HG03521 (cell line): ENCODE results near the gene RRP9.
A peak's percentile ranks its signal among the peaks of the same experiment; 100 is the strongest.

ENCODE experiments used
- ATAC-seq: cut with Tn5 transposase; IDR thresholded peaks from one replicate; pipeline ENCODE4 v1.9.1; 2021; ENCODE audit warnings: mild to moderate bottlenecking, moderate library complexity; ENCODE audit not compliant: unreplicated experiment

RRP9 gene

DNA sequence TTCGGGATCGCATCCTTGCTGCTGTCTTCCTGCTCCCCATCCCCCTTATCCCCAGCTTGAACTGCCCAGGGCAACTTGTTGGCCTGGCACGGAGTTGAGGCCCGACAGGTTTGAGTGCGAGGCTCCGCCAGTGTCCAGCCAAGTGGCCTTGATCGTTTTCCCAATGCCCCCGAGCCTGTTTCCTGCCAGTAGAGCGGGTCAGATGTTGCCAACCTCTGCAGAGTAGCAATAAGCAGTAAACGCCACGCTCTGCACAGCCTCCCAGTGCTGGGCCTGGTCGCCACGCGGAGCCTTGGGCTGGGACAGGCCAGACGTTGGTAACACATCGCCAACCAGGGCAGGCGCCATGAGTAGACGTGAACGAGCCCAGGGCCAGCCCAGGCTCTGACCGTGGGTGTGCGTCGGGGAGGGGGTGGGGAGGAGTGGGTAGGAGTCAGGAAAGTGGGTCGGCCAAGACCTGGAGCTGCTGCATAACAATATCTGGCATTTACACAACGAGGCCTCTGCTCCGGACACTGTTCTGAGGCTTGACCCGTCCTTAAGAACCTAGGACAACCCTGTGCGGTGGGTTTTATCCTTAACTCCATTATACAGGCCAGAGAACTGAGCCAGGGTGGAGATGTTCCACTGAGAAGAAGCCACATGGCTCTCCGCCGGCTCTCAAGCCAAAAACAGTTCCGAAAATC is 32.7 kb upstream of the RRP9 start:
- ATAC-seq: peak; percentile 6

DNA sequence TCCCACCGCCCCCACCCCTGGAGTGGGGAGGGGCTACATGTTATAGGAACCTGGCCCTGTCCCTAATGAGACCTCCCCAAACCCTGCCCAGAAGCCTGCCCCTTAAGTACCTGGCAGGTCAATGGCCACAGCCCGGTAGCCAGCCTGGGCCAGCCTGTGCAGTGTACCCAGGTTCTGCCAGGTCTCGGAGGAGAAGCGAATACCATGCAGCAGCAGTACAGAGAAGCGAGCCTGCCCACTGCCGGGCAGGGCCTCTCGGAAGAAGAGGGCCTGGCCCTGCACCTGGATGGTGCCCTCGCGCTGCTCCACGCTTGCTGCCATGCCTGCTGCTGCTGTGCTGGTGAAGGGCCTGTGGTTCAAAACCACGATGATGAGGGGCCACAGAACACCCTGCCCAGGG is 29.6 kb upstream of the RRP9 start:
- no peak for ATAC-seq

DNA sequence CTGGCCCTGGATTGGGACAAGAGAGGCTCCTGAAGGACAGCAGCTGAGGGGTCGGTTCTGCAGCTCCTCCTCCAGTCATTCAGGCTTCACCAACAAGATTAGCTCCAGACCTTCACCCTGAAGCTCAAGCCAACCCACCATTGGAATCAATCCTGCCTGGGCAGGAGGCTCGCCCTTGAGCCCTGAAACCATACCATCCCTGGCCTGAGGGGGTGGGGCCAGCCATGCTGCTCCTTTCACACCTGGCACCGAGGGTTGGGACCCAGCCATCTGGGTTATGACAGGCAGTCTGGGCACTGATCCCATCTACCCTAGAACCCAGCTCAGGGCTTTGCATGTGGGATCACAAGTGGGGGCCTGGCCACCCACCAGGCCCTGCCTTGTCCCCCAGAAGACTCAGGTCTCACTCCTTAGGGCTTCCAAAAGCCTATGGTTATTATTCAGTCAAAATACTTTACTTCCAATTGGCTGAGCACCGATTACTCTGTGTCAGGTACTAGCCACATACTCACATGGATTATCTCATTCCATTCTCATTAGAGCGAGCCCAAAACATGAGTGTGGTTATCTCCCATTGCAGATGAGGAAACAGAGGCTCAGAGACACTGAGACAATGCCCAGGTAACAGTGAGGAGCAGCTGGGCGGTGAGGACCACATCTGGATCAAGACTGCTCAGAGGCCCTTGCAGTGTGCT is 29.0 kb upstream of the RRP9 start:
- ATAC-seq: no peak

DNA sequence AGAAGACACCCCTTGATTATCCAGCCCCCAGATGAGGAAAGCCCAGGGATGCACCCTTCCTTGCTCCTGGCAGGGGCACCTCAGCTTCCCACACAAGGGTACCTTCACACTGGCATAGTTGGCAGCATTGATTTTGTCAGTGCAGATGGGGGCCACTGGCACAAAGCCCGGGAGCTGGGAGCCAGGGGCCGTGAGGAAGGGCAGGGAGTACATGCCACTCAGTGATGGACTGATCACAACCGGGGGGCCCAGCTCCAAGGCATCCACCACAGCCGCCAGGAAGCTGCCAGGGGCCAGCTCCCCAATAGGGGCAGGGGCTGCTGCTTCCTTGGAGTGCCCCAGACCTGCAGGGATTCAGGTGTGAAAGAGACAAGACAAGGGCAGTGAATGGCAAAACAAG is 28.1 kb upstream of the RRP9 start:
- no peak for ATAC-seq

DNA sequence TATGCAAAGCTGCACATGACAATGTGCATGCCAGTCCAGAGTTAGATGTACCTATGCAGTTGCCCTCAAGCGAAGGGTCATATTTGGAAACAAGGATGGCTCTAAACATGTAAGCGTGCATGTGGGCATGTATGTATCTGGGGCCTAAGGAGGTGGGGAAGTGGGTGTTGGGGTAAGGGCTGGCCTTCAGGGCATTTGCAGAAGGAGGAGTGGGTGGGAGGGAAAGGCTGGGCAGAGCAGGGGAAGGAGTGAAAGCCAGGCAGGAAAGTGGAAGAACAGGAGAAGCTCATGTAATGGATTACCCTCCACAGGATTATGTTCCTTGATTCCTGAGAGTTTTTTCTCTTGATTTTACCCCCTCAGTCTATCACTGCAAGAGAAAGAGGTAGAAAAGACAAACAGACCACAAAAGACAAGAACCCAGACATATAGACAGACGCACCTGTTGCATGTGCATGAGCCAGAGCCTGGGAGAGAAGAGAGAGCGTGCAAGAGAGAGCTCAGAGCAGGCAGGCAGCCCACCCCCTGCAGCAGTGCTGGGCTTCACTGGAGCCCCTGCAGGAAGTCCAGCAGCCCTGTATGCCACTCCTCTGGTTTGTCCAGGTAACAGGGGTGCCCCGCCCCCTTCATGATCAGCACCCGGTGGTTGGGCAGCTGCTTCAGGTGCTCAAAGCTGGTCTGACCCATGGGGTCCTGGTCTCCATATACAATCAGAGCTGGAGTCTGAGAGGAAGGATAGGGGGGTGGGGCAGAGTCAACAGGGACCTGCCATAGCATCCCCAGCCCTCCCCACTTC is 27.4 kb upstream of the RRP9 start:
- ATAC-seq: no peak

DNA sequence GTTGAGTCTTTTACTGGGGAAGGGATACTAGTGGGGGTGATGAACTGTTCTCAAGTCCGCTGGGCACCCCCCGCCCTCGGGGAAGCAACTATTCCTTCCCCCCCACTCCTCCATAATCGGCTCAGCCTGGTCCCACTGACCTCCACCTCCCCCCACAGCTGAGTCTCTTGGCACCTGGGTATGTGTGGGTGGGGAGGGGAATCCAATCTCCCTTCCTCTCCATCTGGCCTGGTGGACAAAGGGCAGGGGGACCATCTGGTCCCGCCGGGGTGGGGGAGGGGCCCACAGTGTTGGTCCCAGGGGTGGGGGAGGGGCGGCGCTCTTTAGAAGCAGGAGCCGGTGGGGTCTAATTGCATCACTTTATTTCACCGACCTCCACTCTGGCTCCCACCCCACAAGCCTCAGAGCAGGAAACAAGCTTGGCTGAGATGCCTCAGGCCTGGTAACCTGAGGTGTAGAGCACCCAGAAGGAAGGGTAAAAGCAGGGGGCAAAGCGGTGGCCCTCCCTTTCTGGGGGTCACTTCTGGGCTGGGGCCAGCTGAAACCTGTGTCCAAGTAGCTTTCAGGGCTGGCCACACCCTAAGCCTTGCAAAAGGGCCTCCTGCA is 26.6 kb upstream of the RRP9 start:
- no peak for ATAC-seq

DNA sequence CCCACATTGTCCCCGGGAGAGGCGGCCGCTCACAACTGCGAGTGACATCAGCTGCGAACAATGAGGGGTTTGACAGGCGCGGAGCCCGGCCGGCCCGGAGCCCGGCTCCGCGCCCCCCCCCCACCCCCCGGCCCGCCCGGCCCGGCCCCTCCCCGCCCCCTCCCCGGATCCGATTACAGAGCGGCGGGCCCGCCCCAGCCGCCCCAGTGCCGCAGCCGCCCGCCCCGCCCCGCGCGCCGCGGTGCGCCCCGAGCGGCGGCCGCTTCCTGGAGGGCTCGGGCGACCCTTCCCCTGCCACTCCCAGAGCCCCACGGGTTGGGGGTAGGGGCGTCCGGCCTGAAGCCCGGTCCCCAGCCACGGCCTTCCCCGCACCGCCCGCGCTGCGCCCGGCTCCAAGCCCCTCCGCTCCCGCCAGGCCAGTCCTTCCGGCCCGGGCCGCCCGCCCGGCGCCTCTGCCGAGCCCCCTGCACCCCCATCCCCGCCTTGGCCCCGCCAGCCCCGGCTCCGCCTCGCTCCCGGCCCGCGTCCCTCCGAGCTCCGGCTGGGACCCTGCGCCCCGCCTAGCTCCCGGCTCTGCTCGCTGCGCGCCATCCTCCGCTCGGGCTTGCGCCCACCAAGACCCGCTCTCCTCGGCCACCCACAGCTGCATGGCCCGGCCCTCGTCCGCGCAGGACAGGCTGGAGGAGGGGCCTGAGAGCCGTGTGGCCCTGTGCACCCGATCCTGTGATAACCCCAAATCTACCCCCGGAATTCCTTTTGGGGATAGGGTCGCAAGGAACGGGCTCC is 25.9 kb upstream of the RRP9 start, which contains the start of gene PCBP4:
TSS of gene PCBP4 (minus strand) at position 71 of the 786 bp plus-strand sequence. CDS start 6,214 bp downstream, outside the sequence.
- peak; percentile 46 for ATAC-seq

DNA sequence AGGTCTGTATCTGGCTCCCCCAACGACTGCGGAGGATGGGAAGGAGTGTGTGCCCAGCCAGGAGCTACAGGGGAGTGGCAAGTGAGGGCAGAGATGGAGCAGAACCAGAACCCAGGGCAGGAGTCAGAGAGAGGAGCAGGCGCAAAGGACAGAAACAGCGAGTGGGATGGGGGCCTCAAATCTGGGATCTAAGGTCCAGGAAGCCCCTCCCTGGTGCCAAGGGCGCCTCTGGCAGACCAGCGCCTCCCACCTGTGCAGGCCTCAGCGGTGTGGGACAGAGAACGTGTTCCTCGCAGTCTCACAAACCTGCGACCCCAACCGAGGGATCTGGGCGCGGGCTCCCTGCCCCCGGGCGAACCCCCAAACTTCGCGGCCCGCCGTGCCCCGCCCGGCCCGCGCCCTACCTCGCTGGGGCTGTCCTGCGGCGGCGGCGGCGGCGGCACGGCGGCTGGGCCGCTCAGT is 25.2 kb upstream of the RRP9 start:
- ATAC-seq: peak; percentile 47

DNA sequence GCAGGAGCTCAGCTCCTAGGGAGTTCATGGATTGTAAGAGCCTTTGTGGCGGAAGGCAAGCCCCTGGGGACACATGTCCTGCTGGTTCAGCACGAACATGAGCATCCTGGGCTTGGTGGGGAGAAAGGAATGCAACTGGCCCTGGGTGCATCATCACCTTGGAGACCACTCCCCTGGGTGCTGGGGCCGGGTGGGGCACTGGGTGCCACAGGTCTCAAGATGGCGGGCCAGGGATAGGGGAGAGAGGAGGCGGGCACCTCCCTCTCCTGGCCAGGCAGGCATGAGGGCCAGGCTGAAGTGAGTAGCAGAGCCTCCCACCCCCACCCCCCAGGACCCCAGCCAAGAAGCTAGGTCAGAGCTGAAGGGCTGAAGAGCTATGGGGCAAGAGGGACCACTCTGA is 24.8 kb upstream of the RRP9 start:
- ATAC-seq: no peak

DNA sequence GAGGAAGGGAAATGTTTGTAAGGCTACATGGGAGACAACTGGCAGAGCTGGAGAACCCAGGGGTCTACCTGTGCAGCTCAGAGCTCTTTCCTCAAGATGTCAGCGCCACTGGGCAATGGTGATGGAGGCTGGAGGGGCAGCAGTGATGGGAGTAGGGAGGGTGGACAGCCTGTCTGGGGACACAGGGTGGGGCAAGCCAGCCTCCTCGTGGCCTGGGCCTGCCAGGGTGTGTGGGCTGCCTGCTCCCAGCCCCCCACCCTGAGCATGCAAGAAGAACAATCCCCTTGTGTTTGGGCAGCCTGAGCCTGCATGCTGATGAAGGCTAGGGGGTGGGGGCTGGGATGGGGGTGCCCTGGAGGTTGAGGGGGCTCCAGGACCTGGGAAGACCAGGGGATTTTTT is 24.3 kb upstream of the RRP9 start:
- ATAC-seq: no peak

DNA sequence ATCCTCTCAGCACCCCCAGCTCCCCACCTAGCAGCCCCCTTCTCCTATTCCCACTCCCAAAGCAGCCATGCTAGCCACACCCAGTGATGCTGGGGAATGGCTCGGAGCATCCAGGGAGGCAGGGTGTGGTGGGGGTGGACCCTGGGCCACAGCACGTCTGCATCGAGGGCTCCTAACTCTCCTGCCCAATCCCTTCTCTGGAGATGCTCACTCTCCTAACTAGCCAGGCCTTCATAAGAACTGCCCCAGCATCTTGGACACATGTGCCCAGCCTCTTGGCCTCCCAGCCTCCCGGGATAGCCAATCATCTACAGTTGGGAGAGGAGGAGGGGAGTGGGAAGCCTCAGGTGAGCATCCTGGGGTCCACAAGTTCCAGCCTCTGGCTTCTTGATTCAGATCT is 22.8 kb upstream of the RRP9 start:
- ATAC-seq: no peak

DNA sequence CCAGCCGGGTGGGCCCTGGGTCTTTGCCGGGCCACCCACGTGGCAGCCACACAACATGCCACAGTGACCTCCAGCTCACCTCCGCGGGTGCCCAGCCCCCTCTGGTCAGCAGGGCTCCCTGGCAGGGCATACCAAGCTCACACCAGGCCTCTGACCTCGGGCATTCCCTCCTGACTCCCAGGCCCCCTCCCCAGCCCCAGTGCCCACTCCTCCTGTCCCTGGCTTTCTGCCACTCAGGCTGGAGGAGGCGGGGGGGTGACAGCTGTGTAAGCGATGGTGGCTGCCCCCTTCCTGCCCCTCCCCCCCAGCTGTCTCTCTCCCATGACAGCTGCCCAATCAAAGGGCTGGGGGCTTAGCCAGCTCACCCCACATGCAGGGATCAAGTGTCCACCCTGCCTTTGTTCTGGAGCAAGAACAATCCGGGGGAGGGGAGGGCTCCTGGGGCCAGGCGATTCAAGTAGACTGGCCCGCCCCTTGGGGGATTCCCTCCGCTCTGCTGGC is 22.3 kb upstream of the RRP9 start:
- no peak for ATAC-seq

DNA sequence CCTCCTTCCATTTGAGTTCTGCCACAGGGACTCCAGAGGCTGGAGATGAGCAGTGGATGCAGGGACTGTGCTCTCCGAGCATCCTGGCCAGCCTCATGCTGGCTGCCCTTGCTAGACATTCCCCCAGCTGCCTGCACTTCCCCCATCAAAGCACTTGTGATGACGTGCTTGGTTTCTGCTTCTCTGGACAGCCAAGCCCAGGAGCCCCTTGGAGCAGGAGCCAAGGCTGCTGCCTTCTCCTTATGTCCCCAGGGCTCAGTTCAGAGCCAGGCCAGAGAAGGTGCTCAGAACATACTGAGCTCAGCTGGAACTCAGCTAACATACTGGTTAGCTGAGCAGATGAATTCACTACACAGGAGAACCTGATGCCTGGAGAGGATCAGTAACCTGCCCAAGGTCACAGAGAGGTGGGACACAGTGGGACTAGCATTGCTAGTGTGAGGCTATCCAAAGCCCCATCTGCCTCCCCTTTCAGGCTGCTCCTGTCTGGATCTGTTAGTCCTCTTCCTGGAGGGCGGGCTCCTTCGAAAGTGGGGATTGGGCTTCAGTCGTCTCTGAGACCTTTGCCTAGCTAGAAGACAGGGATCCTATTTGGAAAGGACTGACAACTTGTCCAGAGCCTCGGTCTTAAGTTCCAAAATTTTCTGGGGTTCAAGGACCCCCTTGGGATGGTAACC is 21.3 kb upstream of the RRP9 start:
- no peak for ATAC-seq

DNA sequence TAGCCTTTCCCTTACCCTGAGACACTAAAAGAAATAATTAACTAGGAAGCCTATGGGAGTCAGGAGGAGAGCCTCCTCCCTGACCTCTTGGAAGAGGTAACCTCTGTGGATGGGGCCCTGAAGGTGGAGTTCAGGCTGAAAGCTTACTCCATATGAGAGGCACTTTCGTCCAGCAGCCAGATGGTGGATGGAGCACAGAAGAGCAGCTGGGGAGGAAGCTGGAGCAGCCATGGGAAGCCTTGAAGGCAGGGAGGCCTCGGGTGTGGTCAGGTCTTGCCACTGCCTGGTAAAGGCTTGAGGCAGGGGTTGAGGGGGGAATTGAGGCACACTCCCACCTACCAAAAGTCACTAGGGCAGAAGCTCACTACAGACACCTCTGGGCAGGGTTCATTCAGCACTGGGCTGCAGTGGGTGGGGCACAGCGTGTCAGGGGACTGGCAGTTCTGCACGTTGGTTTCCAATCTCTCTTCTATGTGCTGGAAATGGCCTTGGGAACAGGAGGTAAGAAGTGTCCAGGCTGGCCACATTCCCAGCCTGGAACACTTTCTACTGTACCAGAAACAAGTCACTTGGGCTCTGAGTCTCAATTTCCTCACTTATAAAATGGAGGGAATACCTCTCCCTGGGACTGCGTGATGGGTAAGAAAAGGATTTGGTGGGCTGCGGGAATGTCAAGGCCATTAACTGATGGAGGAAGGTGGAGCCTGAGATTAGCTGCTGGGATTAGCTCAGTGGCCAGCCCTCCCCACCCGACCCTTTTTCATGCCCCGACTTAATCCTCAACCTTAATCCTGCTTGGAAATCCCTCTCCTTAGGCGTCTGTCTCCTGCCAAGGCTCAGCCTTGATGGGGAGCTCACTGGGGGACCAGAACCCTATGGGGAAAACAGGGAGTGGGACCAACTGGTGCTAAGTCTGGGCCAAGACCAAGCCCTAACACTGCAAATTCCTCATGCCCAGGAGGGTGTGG is 20.2 kb upstream of the RRP9 start:
- ATAC-seq: no peak

DNA sequence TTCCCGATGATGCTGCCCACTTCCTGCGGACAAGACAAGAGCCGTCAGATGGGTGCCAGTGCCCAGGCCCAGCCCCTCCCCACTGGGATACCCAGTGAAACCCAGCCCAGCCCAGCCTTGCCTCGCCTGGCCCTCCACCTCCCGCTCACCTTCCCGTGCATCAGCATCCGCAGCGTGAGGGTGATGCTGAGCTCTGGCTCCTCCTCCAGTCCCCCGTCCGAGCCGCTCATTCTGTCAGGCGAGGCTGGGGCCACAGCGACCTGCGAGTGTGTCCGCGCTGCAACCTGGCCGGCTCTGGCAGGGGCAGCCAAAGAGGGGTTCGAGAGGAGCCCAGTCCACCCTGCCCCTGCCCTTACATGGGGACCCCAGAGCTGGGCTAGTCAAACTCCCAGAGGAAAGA is 19.3 kb upstream of the RRP9 start:
- no peak for ATAC-seq

DNA sequence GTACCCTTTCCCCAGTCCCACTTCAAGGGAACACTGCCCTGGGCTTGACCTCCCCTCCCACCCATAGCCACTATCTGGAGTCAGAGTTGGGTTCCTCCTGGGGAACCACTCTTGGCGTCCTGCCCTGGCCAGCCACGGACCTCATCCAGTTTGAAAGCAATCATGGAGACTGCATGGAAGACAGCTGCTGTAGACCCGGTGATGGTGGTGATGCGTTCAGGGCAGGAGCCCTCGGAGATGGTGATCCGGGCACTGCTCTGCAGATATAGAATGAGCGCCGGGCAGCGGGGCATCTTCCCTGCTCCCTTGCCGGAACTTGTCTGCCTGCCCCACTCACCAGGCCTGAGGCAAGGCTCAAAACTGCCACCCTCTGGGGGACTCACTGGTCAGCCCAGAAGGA is 18.7 kb upstream of the RRP9 start:
- ATAC-seq: no peak

DNA sequence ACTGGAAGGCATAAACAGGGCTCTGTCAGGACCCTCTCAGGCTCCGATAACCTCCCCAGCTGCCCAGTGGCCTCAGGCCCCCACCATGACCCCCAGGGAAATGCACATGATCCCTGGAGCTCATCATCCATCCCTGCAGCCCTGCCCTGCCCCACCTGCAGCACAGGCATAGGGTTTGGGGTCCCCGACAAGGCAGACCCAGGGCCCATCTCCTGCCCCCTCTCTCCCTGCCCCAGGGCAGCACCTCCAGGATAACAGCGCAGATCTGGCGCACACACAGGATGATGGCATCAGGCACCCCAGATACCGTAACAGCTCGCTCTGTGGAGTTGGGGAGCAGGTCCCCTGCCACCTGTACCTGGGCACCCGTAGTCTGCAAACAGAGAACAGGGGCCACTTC is 17.9 kb upstream of the RRP9 start:
- ATAC-seq: no peak

DNA sequence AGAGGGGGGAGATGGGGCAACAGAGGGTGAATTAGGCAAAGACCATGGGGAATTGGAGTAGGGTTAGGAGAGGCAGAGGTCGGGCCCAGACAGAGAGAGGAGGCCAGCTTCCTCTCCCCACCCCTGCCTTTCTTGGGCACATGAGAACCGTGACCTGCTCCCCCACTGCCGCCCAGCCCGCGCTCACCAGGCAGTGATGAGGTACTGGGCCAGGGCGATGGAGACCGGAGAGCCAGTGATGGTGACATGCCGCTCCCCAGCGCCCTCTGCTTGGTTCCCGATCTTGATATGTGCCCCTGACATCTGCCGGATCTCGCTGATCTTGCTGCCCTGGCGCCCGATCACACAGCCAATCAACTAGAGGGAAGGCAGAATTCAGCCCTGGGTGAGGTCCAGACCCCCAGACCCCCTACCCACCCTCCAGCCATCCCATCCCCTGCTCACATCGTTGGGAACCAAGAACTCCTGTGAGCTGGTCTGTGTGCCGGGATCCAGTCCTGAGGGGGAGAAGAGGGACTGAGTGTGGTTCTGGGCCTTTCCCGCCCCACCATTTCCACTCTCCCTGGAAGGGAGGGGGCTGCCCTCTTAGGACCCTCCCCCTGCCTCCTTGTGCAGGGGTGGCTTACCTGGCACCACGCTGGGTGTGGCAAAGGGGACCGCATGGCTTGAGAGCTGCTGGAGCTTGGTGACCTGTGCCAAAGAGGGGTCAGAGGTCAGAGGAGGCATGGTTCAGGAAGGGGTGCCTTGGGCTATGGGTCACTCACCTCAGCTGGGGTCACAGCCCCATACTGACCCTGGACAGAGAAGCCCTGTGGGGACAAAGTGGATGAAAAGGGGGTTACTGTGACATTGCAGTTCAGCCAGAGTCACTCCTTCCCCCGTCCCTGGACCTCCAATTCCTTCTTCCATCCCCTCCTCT is 17.2 kb upstream of the RRP9 start:
- no peak for ATAC-seq
